PFSK-1 (cell line): ENCODE data around the gene MED8.

ENCODE experiments used
- POLR2AphosphoS5 ChIP-seq: IDR thresholded peaks from 2 replicates; pipeline ENCODE4 v1.6.1; 2012; ENCODE audit warnings: low read depth, mild to moderate bottlenecking, control low read depth, low read length, moderate library complexity
- SIN3A ChIP-seq: IDR thresholded peaks from 2 replicates; pipeline ENCODE4 v1.6.1; 2012; ENCODE audit warnings: mild to moderate bottlenecking, low read length, moderate library complexity, borderline replicate concordance; ENCODE audit not compliant: insufficient read depth
- TAF1 ChIP-seq: IDR thresholded peaks from 2 replicates; pipeline ENCODE4 v1.6.1; 2012; ENCODE audit warnings: low read length, control low read depth, borderline replicate concordance; ENCODE audit not compliant: insufficient read depth

- no peak for TF ChIP-seq SIN3A
- no peak for TF ChIP-seq POLR2AphosphoS5
- no peak for TF ChIP-seq TAF1
Measured at GRCh38 chr1:43425045-43425444, 35.4 kb upstream of the MED8 start.
